HEK293 (cell line): Measurements from ENCODE around the gene NPTX1.
A peak's percentile ranks its signal among the peaks of the same experiment; 100 is the strongest.

Experiments
- BCL11B ChIP-seq: fragments of 450-650 bp; formaldehyde crosslinking; IDR thresholded peaks from 2 replicates; pipeline ENCODE4 v1.5.1; 2016; ENCODE audit warnings: low read depth, missing biosample characterization, missing genetic modification characterization
- GLI4 ChIP-seq: fragments of 450-650 bp; formaldehyde crosslinking; IDR thresholded peaks from 2 replicates; pipeline ENCODE4 v1.5.1; 2016; ENCODE audit warnings: missing biosample characterization, missing genetic modification characterization
- IKZF3 ChIP-seq: fragments of 450-650 bp; IDR thresholded peaks from 2 replicates; pipeline ENCODE4 v1.5.0; 2018; ENCODE audit warnings: missing biosample characterization, mild to moderate bottlenecking, missing genetic modification characterization, moderate library complexity
- PATZ1 ChIP-seq: fragments of 450-650 bp; formaldehyde crosslinking; IDR thresholded peaks from 2 replicates; pipeline ENCODE4 v1.5.1; 2016; ENCODE audit warnings: missing biosample characterization, missing genetic modification characterization
- RBAK ChIP-seq: fragments of 450-650 bp; formaldehyde crosslinking; IDR thresholded peaks from 2 replicates; pipeline ENCODE4 v1.5.1; 2016; ENCODE audit warnings: missing biosample characterization, missing genetic modification characterization
- REPIN1 ChIP-seq: fragments of 450-650 bp; formaldehyde crosslinking; IDR thresholded peaks from 2 replicates; pipeline ENCODE4 v1.5.1; 2017; ENCODE audit warnings: missing biosample characterization, missing genetic modification characterization, low read depth
- SP7 ChIP-seq: fragments of 450-650 bp; formaldehyde crosslinking; IDR thresholded peaks from 2 replicates; pipeline ENCODE4 v1.5.1; 2016; ENCODE audit warnings: missing biosample characterization, missing genetic modification characterization
- ZBTB1 ChIP-seq: fragments of 450-650 bp; formaldehyde crosslinking; IDR thresholded peaks from 2 replicates; pipeline ENCODE4 v1.5.1; 2016; ENCODE audit warnings: missing biosample characterization, missing genetic modification characterization
- ZBTB17 ChIP-seq: fragments of 450-650 bp; formaldehyde crosslinking; IDR thresholded peaks from 2 replicates; pipeline ENCODE4 v1.5.1; 2016; ENCODE audit warnings: missing biosample characterization, missing genetic modification characterization
- ZBTB20 ChIP-seq: fragments of 450-650 bp; formaldehyde crosslinking; IDR thresholded peaks from 2 replicates; pipeline ENCODE4 v1.5.1; 2016; ENCODE audit warnings: missing biosample characterization, missing genetic modification characterization
- ZBTB26 ChIP-seq: fragments of 450-650 bp; formaldehyde crosslinking; optimal IDR thresholded peaks from 2 replicates; pipeline ENCODE3; 2016; ENCODE audit warnings: missing biosample characterization, mild to moderate bottlenecking, missing genetic modification characterization
- ZBTB49 ChIP-seq: fragments of 450-650 bp; formaldehyde crosslinking; IDR thresholded peaks from 2 replicates; pipeline ENCODE4 v1.5.1; 2016; ENCODE audit warnings: missing biosample characterization, missing genetic modification characterization, low read depth
- ZEB2 ChIP-seq: fragments of 450-650 bp; formaldehyde crosslinking; IDR thresholded peaks from 2 replicates; pipeline ENCODE4 v1.5.1; 2016; ENCODE audit warnings: missing biosample characterization, missing genetic modification characterization
- ZFHX2 ChIP-seq: fragments of 450-650 bp; formaldehyde crosslinking; conservative IDR thresholded peaks from 2 replicates; pipeline ENCODE4 v1.5.1; 2016; ENCODE audit warnings: missing biosample characterization, missing genetic modification characterization
- ZNF10 ChIP-seq: fragments of 450-650 bp; formaldehyde crosslinking; IDR thresholded peaks from 2 replicates; pipeline ENCODE4 v1.5.1; 2017; ENCODE audit warnings: missing biosample characterization, missing genetic modification characterization
- ZNF146 ChIP-seq: fragments of 450-650 bp; formaldehyde crosslinking; IDR thresholded peaks from 2 replicates; pipeline ENCODE4 v1.5.1; 2016; ENCODE audit warnings: missing biosample characterization, missing genetic modification characterization
- ZNF16 ChIP-seq: fragments of 450-650 bp; formaldehyde crosslinking; IDR thresholded peaks from 2 replicates; pipeline ENCODE4 v1.5.1; 2016; ENCODE audit warnings: low read depth, missing biosample characterization, missing genetic modification characterization
- ZNF274 ChIP-seq, 2 experiments: fragments of 200-500 bp in 1 of 2; fragments of 450-650 bp in 1 of 2; sonication (Bioruptor generic) in 1 of 2; formaldehyde crosslinking in 1 of 2; IDR thresholded peaks; 2 replicates each; pipeline versions ENCODE4 v1.5.1 to v1.6.1; 2014 to 2016; ENCODE audit warnings: borderline replicate concordance in 1 of 2, inconsistent platforms in 1 of 2, low read length in 1 of 2, missing biosample characterization in 1 of 2, missing genetic modification characterization in 1 of 2
- ZNF366 ChIP-seq: fragments of 450-650 bp; formaldehyde crosslinking; conservative IDR thresholded peaks from 2 replicates; pipeline ENCODE4 v1.5.1; 2016; ENCODE audit warnings: missing biosample characterization, missing genetic modification characterization
- ZNF514 ChIP-seq: fragments of 450-650 bp; formaldehyde crosslinking; IDR thresholded peaks from 2 replicates; pipeline ENCODE4 v1.5.1; 2016; ENCODE audit warnings: missing biosample characterization, missing genetic modification characterization
- ZNF549 ChIP-seq: fragments of 450-650 bp; IDR thresholded peaks from 2 replicates; pipeline ENCODE4 v1.5.1; 2018; ENCODE audit warnings: missing biosample characterization, missing genetic modification characterization, mild to moderate bottlenecking, inconsistent platforms, moderate library complexity
- ZNF571 ChIP-seq: fragments of 450-650 bp; formaldehyde crosslinking; IDR thresholded peaks from 2 replicates; pipeline ENCODE4 v1.5.0; 2017; ENCODE audit warnings: missing biosample characterization, missing genetic modification characterization
- ZNF776 ChIP-seq: fragments of 450-650 bp; formaldehyde crosslinking; IDR thresholded peaks from 2 replicates; pipeline ENCODE4 v1.5.0; 2017; ENCODE audit warnings: missing biosample characterization, missing genetic modification characterization, borderline replicate concordance
- ZNF830 ChIP-seq: fragments of 450-650 bp; IDR thresholded peaks from 2 replicates; pipeline ENCODE4 v1.5.0; 2018; ENCODE audit warnings: missing biosample characterization, missing genetic modification characterization, low read depth, mild to moderate bottlenecking, moderate library complexity
- TF ChIP-seq, protein P1 (sequence below): fragments of 450-650 bp; formaldehyde crosslinking; IDR thresholded peaks from 2 replicates; pipeline ENCODE4 v1.5.1; 2016; ENCODE audit warnings: missing biosample characterization, missing genetic modification characterization, borderline replicate concordance
- TF ChIP-seq, protein P2 (sequence below): fragments of 450-650 bp; formaldehyde crosslinking; IDR thresholded peaks from 2 replicates; pipeline ENCODE4 v1.5.1; 2016; ENCODE audit warnings: missing biosample characterization, missing genetic modification characterization
- TF ChIP-seq, protein P3 (sequence below): fragments of 450-650 bp; formaldehyde crosslinking; IDR thresholded peaks from 2 replicates; pipeline ENCODE4 v1.5.1; 2016; ENCODE audit warnings: missing biosample characterization, missing genetic modification characterization

Gene NPTX1

DNA sequence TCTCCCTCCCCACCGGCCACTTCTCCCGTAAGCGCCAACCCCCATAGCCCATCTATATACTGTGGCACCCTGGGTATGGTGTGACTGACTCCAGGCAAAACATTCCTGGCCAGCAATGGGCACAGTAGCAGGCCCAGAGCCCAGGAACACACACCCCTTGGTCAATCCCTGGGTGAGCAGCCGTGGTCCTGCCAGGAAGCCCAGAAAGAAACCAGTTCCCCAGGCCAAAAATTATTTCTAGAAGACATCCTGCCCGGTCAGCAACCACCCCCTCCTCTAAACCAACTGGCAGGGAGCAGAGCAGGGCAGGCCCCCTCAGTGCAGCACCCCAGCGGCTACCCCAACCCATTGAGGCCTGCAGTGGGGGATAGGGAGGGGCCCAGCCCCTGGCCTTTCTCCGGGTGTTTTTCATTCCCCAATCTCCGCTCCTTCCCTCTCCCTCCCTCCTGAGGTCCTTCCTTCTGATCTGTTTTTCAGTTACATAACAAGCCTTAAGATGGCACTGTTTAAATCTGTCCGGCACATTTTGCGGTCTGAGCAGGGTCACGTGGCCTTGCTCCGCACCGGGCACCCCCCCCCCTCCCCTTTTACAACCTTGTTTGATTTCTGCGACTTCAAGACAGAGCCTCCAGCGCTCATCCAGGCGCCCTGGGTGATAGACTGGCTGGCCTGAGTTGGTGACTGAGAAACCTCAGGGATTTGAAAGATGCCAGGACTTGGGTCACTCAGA, 2.0 kb downstream of the NPTX1 start (continued):
- TF ChIP-seq, protein P1, sequence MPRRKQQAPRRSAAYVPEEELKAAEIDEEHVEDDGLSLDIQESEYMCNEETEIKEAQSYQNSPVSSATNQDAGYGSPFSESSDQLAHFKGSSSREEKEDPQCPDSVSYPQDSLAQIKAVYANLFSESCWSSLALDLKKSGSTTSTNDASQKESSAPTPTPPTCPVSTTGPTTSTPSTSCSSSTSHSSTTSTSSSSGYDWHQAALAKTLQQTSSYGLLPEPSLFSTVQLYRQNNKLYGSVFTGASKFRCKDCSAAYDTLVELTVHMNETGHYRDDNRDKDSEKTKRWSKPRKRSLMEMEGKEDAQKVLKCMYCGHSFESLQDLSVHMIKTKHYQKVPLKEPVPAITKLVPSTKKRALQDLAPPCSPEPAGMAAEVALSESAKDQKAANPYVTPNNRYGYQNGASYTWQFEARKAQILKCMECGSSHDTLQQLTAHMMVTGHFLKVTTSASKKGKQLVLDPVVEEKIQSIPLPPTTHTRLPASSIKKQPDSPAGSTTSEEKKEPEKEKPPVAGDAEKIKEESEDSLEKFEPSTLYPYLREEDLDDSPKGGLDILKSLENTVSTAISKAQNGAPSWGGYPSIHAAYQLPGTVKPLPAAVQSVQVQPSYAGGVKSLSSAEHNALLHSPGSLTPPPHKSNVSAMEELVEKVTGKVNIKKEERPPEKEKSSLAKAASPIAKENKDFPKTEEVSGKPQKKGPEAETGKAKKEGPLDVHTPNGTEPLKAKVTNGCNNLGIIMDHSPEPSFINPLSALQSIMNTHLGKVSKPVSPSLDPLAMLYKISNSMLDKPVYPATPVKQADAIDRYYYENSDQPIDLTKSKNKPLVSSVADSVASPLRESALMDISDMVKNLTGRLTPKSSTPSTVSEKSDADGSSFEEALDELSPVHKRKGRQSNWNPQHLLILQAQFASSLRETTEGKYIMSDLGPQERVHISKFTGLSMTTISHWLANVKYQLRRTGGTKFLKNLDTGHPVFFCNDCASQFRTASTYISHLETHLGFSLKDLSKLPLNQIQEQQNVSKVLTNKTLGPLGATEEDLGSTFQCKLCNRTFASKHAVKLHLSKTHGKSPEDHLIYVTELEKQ: no peak
- TF ChIP-seq GLI4 (tag by site-specific recombination) (no peak), PATZ1 (peak; percentile 79), ZFHX2 (no peak), SP7 (0 out of 2 replicates have a peak, but pooled peaks have one; percentile 23), ZEB2 (tag by site-specific recombination) (peak; percentile 65), ZBTB49 (no peak), ZNF830 (no peak), ZNF366 (tag by site-specific recombination) (peak; percentile 67), ZNF571 (tag by site-specific recombination) (no peak), ZBTB17 (peak; percentile 64), ZNF549 (tag by site-specific recombination) (no peak), ZNF10 (tag by site-specific recombination) (no peak), REPIN1 (tag by site-specific recombination) (no peak), ZNF146 (tag by site-specific recombination) (no peak), ZNF776 (tag by site-specific recombination) (no peak), ZNF274 (IDR thresholded peaks at IDR 0.05; ENCODE audit: low read length) (no peak), ZNF274 (tag by site-specific recombination; IDR thresholded peaks at IDR 0.05; ENCODE audit: borderline replicate concordance) (no peak), RBAK (tag by site-specific recombination) (no peak), ZNF514 (no peak), ZBTB20 (tag by site-specific recombination) (no peak), ZBTB26 (tag by site-specific recombination) (no peak), ZNF16 (tag by site-specific recombination) (no peak), BCL11B (tag by site-specific recombination) (peak; percentile 22; the same call in 1 of the 2 replicates), ZBTB1 (tag by site-specific recombination) (0 out of 2 replicates have a peak, but pooled peaks have one; percentile 54), IKZF3 (tag by site-specific recombination) (0 out of 2 replicates have a peak, but pooled peaks have one; percentile 13)
- TF ChIP-seq, protein P2, sequence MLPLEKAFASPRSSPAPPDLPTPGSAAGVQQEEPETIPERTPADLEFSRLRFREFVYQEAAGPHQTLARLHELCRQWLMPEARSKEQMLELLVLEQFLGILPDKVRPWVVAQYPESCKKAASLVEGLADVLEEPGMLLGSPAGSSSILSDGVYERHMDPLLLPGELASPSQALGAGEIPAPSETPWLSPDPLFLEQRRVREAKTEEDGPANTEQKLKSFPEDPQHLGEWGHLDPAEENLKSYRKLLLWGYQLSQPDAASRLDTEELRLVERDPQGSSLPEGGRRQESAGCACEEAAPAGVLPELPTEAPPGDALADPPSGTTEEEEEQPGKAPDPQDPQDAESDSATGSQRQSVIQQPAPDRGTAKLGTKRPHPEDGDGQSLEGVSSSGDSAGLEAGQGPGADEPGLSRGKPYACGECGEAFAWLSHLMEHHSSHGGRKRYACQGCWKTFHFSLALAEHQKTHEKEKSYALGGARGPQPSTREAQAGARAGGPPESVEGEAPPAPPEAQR (tag by site-specific recombination): no peak
- TF ChIP-seq, protein P3, sequence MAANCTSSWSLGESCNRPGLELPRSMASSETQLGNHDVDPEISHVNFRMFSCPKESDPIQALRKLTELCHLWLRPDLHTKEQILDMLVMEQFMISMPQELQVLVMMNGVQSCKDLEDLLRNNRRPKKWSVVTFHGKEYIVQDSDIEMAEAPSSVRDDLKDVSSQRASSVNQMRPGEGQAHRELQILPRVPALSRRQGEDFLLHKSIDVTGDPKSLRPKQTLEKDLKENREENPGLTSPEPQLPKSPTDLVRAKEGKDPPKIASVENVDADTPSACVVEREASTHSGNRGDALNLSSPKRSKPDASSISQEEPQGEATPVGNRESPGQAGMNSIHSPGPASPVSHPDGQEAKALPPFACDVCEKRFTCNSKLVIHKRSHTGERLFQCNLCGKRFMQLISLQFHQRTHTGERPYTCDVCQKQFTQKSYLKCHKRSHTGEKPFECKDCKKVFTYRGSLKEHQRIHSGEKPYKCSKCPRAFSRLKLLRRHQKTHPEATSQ (tag by site-specific recombination): no peak
